Glutamatergic neuron (in vitro differentiated cells): ENCODE results near the gene TMEM94. TPM values are rescaled to one million over a fixed set of nuclear protein-coding genes. Genes with fewer than 3 reads are reported as not detected.

ENCODE experiments used
- DNase-seq: peaks from one replicate; pipeline ENCODE4 v3.0.0; 2022
- H3K27ac Mint-ChIP-seq: one replicate; pipeline ENCODE4 v1.8.0; 2020; ENCODE audit warnings: mild to moderate bottlenecking, mixed read lengths, inconsistent platforms; ENCODE audit not compliant: unreplicated experiment
- H3K27me3 Mint-ChIP-seq: one replicate; pipeline ENCODE4 v1.8.0; 2020; ENCODE audit warnings: mild to moderate bottlenecking, moderate library complexity, mixed read lengths, inconsistent platforms; ENCODE audit not compliant: unreplicated experiment
- H3K36me3 Mint-ChIP-seq: one replicate; pipeline ENCODE4 v1.8.0; 2020; ENCODE audit warnings: mild to moderate bottlenecking, mixed read lengths, inconsistent platforms; ENCODE audit not compliant: unreplicated experiment
- H3K4me1 Mint-ChIP-seq: one replicate; pipeline ENCODE4 v1.8.0; 2020; ENCODE audit warnings: mild to moderate bottlenecking, low read depth, mixed read lengths, inconsistent platforms; ENCODE audit not compliant: unreplicated experiment
- H3K4me3 Mint-ChIP-seq: one replicate; pipeline ENCODE4 v1.8.0; 2020; ENCODE audit warnings: mild to moderate bottlenecking, mixed read lengths, inconsistent platforms; ENCODE audit not compliant: unreplicated experiment
- H3K9me3 Mint-ChIP-seq: one replicate; pipeline ENCODE4 v1.8.0; 2020; ENCODE audit warnings: mild to moderate bottlenecking, moderate library complexity, mixed read lengths, inconsistent platforms; ENCODE audit not compliant: unreplicated experiment
- CTCF ChIP-seq: fragments of 200-600 bp; sonication (generic); IDR thresholded peaks from one replicate; pipeline ENCODE4 v1.5.0; 2021; ENCODE audit not compliant: partially characterized antibody, unreplicated experiment
- total RNA-seq: library from RNA; stranded (reverse); fragmentation: NEBNext Ultra II Directional; extraction: Animal tissue kit (Norgen Biotek cat#: 25700); gene quantifications from one replicate; pipeline ENCODE4 v1.2.1, GENCODE V29; 2021; ENCODE audit not compliant: unreplicated experiment

TMEM94 gene
- total RNA-seq, 1 donor from 2014 or later, result 117 TPM

GRCh38 chr17:75502721-75503329, 46.4 kb downstream of the TMEM94 start:
- TF ChIP-seq CTCF, result no peak
- Mint-ChIP-seq H3K4me1 (no peaks in the 10 kb centered on the region), H3K9me3 (peaks cover 3% of the 10 kb centered on the region), H3K36me3 (no peaks in the 10 kb centered on the region), H3K4me3 (no peak overlapping the region), H3K27me3 (peaks cover 2% of the 10 kb centered on the region), H3K27ac (no peak overlapping the region)
- no peak for DNase-seq

GRCh38 chr17:75503337-75503950, 47.0 kb downstream of the TMEM94 start:
- no peak for TF ChIP-seq CTCF
- DNase-seq, result no peak
- Mint-ChIP-seq H3K36me3 (no peaks in the 10 kb centered on the region), H3K4me3 (no peak overlapping the region), H3K4me1 (no peaks in the 10 kb centered on the region), H3K27ac (no peak overlapping the region), H3K27me3 (peaks cover 2% of the 10 kb centered on the region), H3K9me3 (no peaks in the 10 kb centered on the region)

- Mint-ChIP-seq H3K4me1 (no peaks in the 10 kb centered on the region), H3K27me3 (peaks cover 2% of the 10 kb centered on the region), H3K9me3 (no peaks in the 10 kb centered on the region), H3K4me3 (no peak overlapping the region), H3K36me3 (no peaks in the 10 kb centered on the region), H3K27ac (no peak overlapping the region)
- no peak for DNase-seq
- TF ChIP-seq CTCF, result no peak
Measured at GRCh38 chr17:75503976-75504346, 47.5 kb downstream of the TMEM94 start.

GRCh38 chr17:75504347-75505151, 48.1 kb downstream of the TMEM94 start:
- Mint-ChIP-seq H3K27me3 (no peaks in the 10 kb centered on the region), H3K36me3 (no peaks in the 10 kb centered on the region), H3K4me3 (no peak overlapping the region), H3K9me3 (no peaks in the 10 kb centered on the region), H3K27ac (no peak overlapping the region), H3K4me1 (no peaks in the 10 kb centered on the region)
- peak; percentile 38 for TF ChIP-seq CTCF
- peak; percentile 54 for DNase-seq

DNA sequence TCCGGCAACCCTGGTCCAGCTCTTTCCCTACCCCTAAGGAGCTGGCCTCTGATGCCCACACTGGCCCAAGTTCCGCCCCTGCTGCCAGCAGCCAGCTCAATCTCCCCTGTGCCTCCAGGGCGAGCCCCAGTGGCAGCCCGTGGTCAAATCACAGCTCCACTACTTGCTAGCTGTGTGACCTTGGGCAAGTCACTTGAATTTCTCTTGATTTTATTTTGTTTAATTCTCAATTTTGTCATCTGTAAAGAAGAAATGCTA, 48.6 kb downstream of the TMEM94 start:
- Mint-ChIP-seq H3K27me3 (no peaks in the 10 kb centered on the region), H3K9me3 (no peaks in the 10 kb centered on the region)
- no peak for DNase-seq

More for the DNA sequence above, 48.6 kb downstream of the TMEM94 start:
- no peak overlapping the region for H3K27ac Mint-ChIP-seq
- TF ChIP-seq CTCF, result no peak
- H3K4me3 Mint-ChIP-seq, result no peak overlapping the region
- H3K4me1 Mint-ChIP-seq, result no peaks in the 10 kb centered on the region
- H3K36me3 Mint-ChIP-seq, result no peaks in the 10 kb centered on the region
